Smooth muscle cell (in vitro differentiated cells): ENCODE results near the gene REXO1. TPM values are rescaled to one million over a fixed set of nuclear protein-coding genes. Genes with fewer than 3 reads are reported as not detected.

Source experiments
- DNase-seq: peaks from one replicate; lab custom pipeline; 2025; ENCODE audit not compliant: unreplicated experiment; lab: John Stamatoyannopoulos, UW
- H2AFZ ChIP-seq: fragments of 200-600 bp; sonication (generic); 2 replicates; pipeline ENCODE4 v1.6.0; 2016; ENCODE audit warnings: antibody characterized with exemption, low read depth, mild to moderate bottlenecking
- H3F3A ChIP-seq: fragments of 200-600 bp; sonication (generic); 2 replicates; pipeline ENCODE4 v1.6.0; 2017; ENCODE audit warnings: antibody characterized with exemption, low read depth
- H3K27ac ChIP-seq: fragments of 200-600 bp; sonication (generic); 2 replicates; pipeline ENCODE4 v1.5.1; 2016; ENCODE audit warnings: low read depth, mild to moderate bottlenecking
- H3K27me3 ChIP-seq: fragments of 200-600 bp; sonication (generic); 2 replicates; pipeline ENCODE4 v1.6.1; 2016; ENCODE audit warnings: low read depth, mild to moderate bottlenecking
- H3K36me3 ChIP-seq: fragments of 200-600 bp; sonication (generic); 2 replicates; pipeline ENCODE4 v1.5.1; 2016; ENCODE audit warnings: low read depth
- H3K4me1 ChIP-seq: fragments of 200-600 bp; sonication (generic); 2 replicates; pipeline ENCODE4 v1.5.1; 2016; ENCODE audit warnings: low read depth
- H3K4me2 ChIP-seq: fragments of 200-600 bp; sonication (generic); 2 replicates; pipeline ENCODE4 v1.6.0; 2016; ENCODE audit warnings: mild to moderate bottlenecking
- H3K4me3 ChIP-seq: fragments of 200-600 bp; sonication (generic); 2 replicates; pipeline ENCODE4 v1.5.1; 2016; ENCODE audit warnings: mild to moderate bottlenecking
- H3K79me2 ChIP-seq: fragments of 200-600 bp; sonication (generic); 2 replicates; pipeline ENCODE4 v1.6.0; 2016; ENCODE audit warnings: low read depth, mild to moderate bottlenecking
- H3K9ac ChIP-seq: fragments of 200-600 bp; sonication (generic); 2 replicates; pipeline ENCODE4 v1.6.0; 2016; ENCODE audit warnings: low read depth
- H3K9me3 ChIP-seq: fragments of 200-600 bp; sonication (generic); replicated peaks from 2 replicates; pipeline ENCODE4 v1.5.1; 2016; ENCODE audit warnings: low read depth
- H4K20me1 ChIP-seq: fragments of 200-600 bp; sonication (generic); 2 replicates; pipeline ENCODE4 v1.6.0; 2016; ENCODE audit warnings: low read depth
- WGBS: methylation state at CpG from one replicate; pipeline ENCODE4 v1.1.7; 2016; ENCODE audit warnings: low lambda C conversion rate; 5-methylcytosine and 5-hydroxymethylcytosine counted together
- polyA plus RNA-seq: library from polyadenylated mRNA; unstranded; fragments of >200 nt; fragmentation: Nextera tagmentation; extraction: Ambion mirVana; gene quantifications from 2 replicates; pipeline ENCODE4 v1.2.1, GENCODE V29; 2016
- total RNA-seq: library from RNA; depleted of rRNA; stranded (reverse); fragments of >200 nt; gene quantifications from 2 replicates; pipeline ENCODE4 v1.2.3, GENCODE V29; 2014
- TF ChIP-seq, protein P1 (sequence below): fragments of 200-600 bp; sonication (generic); IDR thresholded peaks from 2 replicates; pipeline ENCODE4 v1.5.1; 2017; ENCODE audit warnings: borderline replicate concordance, mild to moderate bottlenecking, antibody characterized with exemption; ENCODE audit not compliant: insufficient read depth, poor library complexity, severe bottlenecking

The REXO1 gene
- total and polyA plus RNA-seq, 2 experiments from 2014 or later, result 10.6 to 11.6 TPM

DNA sequence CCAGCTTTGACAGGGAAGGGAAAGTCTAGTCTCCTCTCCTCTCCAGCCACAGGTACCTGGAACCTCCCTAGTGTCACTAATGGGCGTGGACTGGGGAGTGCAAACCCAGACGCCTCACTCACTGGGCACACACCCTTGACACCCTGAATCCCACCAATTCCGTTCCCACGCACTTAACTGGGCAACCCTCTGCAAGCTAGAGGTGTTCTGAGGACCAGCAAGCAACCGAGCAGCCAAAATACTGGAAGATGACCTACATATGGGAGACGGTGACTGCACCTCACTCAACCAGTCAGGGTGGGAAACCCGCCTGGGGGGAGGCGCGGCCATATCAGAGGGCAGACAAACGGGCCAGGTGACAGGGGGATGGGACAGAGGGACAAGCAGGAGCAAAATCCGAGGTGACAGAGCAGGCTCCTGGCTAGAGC is 36.0 kb upstream of the REXO1 start:
- H2AFZ ChIP-seq, result no peak overlapping the region
- TF ChIP-seq, protein P1, sequence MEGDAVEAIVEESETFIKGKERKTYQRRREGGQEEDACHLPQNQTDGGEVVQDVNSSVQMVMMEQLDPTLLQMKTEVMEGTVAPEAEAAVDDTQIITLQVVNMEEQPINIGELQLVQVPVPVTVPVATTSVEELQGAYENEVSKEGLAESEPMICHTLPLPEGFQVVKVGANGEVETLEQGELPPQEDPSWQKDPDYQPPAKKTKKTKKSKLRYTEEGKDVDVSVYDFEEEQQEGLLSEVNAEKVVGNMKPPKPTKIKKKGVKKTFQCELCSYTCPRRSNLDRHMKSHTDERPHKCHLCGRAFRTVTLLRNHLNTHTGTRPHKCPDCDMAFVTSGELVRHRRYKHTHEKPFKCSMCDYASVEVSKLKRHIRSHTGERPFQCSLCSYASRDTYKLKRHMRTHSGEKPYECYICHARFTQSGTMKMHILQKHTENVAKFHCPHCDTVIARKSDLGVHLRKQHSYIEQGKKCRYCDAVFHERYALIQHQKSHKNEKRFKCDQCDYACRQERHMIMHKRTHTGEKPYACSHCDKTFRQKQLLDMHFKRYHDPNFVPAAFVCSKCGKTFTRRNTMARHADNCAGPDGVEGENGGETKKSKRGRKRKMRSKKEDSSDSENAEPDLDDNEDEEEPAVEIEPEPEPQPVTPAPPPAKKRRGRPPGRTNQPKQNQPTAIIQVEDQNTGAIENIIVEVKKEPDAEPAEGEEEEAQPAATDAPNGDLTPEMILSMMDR, result no peak
- peaks cover 5% of the 10 kb centered on the region for H3F3A ChIP-seq
- no peaks in the 10 kb centered on the region for H3K36me3 ChIP-seq
- peaks cover 39% of the 10 kb centered on the region for H3K79me2 ChIP-seq
- H3K9me3 ChIP-seq, result no peaks in the 10 kb centered on the region
- H3K4me2 ChIP-seq, result peak overlapping the region; percentile 95
- DNase-seq, result no peak
- peak overlapping the region; percentile 57 for H3K27ac ChIP-seq
- H3K4me3 ChIP-seq, result peak overlapping the region; percentile 92
- H4K20me1 ChIP-seq, result peaks cover 50% of the 10 kb centered on the region
- H3K4me1 ChIP-seq, result peaks cover 9% of the 10 kb centered on the region
- H3K9ac ChIP-seq, result peak overlapping the region; percentile 86
- 17% methylated on average over 11 of the region's 11 CpGs for WGBS
- H3K27me3 ChIP-seq, result no peaks in the 10 kb centered on the region

DNA sequence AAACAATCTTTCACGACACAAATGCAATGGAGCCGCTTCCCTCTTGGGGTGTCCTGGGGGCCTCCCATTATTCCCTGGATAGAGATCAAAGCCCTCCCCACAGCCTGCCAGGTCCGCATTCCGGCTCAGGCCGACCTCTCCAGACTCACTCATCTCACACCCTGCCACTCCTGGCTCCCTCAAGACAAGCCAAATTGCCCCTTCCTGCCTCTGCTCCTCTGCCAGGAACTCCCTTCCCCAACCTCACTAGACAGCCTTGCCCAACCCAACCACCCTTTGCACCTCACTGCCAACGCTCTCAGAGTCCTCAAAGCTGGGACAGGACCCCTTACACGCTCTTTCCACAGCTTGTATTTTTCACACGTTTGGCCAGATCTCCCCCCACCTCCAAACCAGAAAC is 35.5 kb upstream of the REXO1 start:
- Histone ChIP-seq H3K36me3 (no peaks in the 10 kb centered on the region), H3F3A (peaks cover 5% of the 10 kb centered on the region), H3K9me3 (no peaks in the 10 kb centered on the region), H3K9ac (peak overlapping the region; percentile 86), H3K27ac (no peak overlapping the region), H3K4me1 (peaks cover 9% of the 10 kb centered on the region), H3K27me3 (no peaks in the 10 kb centered on the region), H3K4me2 (peak overlapping the region; percentile 95), H3K79me2 (peaks cover 39% of the 10 kb centered on the region), H3K4me3 (peak overlapping the region; percentile 92), H2AFZ (no peak overlapping the region), H4K20me1 (peaks cover 50% of the 10 kb centered on the region)
- 73% methylated on average over 8 of the region's 8 CpGs for WGBS
- DNase-seq, result no peak
- TF ChIP-seq, protein P1, result no peak

DNA sequence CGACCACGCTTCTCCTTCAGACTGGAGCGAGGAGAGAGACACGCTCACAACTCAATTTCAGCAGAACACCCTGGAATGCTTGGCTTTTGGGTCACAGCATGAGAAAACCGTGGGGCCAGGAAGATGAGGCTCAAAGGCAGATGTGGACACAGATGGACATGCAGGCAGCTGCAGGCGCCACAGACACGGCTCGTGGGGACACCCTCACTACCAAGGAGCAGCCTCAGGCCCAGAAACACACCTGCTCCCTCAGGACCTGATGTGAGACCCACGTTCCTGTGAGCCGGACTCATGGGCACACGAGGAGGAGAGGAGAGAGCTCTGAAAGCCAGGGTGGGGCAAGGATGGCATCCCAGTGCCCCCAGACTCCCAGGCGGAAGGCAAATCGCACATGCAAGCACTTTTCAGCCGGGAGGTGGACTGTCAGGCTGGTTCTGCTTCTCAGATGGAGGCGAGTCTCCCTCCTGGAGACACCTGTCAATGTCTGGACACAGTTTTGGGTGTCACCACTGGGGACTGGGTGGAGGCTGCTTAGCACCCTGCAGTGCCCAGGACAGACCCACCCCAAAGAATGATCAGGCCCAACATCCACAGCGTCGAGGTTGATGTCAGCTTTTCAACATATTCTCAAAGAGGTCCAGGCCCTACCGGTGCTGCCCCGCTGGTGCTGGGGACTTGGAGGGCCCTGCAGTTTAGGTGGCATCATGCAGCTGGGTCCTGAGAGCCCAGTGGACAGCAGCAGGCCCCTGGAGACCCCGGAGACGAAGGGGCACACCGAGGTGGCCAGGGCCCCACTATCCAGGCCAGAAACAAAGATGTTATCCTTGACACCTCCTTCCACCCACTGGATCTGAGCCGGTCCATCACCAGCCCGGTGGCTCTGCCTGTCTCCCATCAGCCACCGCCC is 34.8 kb upstream of the REXO1 start:
- H3K36me3 ChIP-seq, result no peaks in the 10 kb centered on the region

More for the DNA sequence above, 34.8 kb upstream of the REXO1 start:
- peak overlapping the region; percentile 95 for H3K4me2 ChIP-seq
- peaks cover 9% of the 10 kb centered on the region for H3K4me1 ChIP-seq
- no peak overlapping the region for H3K9ac ChIP-seq
- 88% methylated on average over 25 of the region's 25 CpGs for WGBS
- H2AFZ ChIP-seq, result no peak overlapping the region
- peaks cover 39% of the 10 kb centered on the region for H3K79me2 ChIP-seq
- H3K4me3 ChIP-seq, result no peak overlapping the region
- H3K9me3 ChIP-seq, result no peaks in the 10 kb centered on the region
- peaks cover 5% of the 10 kb centered on the region for H3F3A ChIP-seq
- TF ChIP-seq, protein P1, result no peak
- no peak for DNase-seq
- H3K27ac ChIP-seq, result no peak overlapping the region
- no peaks in the 10 kb centered on the region for H3K27me3 ChIP-seq
- H4K20me1 ChIP-seq, result peaks cover 54% of the 10 kb centered on the region
